Spleen (tissue), 7 donors: ENCODE data around the gene THBS2.

Experiments
- CTCF ChIP-seq, 11 experiments: fragments of 200-600 bp in 7 of 11; fragments of 450-650 bp in 4 of 11; sonication (generic) in 4 of 11; IDR thresholded peaks in 8 of 11; conservative IDR thresholded peaks in 3 of 11; 1 replicate in 7 of 11; 2 replicates in 4 of 11; pipeline versions ENCODE4 v1.4.0 to v1.8.0; 2016 to 2021; ENCODE audit warnings: antibody characterized with exemption in 11 of 11, inconsistent platforms in 4 of 11, mild to moderate bottlenecking in 1 of 11
- POLR2A ChIP-seq, 3 donors: fragments of 450-650 bp; IDR thresholded peaks; one replicate each; pipeline ENCODE4 v1.5.1; 2017; ENCODE audit warnings: antibody characterized with exemption in 3 of 3, mild to moderate bottlenecking in 1 of 3
- POLR2AphosphoS5 ChIP-seq, 3 donors: sonication (generic); formaldehyde crosslinking; IDR thresholded peaks; one replicate each; pipeline ENCODE4 v1.5.1; 2017; ENCODE audit warnings: antibody characterized with exemption in 3 of 3
- donor health status: DM: no; HTN: no; CAD: no; lungs with moderate emphysema.
- donor health status: DM: no; HTN: no; CAD: no.
- donor health status: DM: no; HTN: no; CAD: no.

DNA sequence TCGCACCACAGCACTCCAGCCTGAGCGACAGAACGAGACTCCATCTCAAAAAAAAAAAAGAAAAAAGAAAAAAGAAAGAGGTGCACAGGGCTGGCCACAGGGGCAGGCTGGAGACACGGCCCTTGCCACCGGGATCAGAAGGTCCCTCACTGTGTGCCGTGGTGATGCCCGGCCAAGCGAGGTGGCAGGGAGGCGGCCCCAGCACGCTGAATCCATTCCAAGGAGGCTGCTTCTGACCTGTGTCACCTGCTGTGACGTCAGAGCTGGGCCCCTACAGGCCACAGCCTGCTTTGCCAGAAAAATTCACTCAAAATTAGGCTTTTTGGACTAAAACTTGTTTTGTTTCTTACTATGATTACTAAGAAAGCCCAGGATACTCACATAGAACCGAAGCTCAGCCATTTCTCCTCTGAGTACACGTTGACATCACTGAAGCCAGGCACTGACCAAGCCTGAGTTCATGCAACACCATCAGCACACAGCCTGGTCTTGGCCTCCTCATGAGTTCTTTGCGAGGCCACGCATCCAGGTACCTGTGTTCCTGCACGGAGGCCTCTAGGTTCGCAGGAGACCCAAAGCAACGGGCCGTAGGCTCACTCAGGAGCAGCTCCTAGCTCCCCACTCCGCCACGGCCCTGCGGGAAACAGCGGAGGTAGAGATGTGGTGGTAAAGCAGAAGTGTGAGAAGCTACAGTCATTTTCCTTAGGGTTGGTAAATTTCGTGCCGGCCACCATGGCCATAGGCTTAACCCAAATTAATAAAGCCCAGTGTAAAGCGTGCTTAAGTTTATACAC lies 67.8 kb downstream of the THBS2 start:
- no peak for TF ChIP-seq CTCF (IDR thresholded peaks at IDR 0.05 in 8 of 11, conservative IDR thresholded peaks at IDR 0.05 in 3 of 11)
- no peak for TF ChIP-seq POLR2A (IDR thresholded peaks at IDR 0.05)
- no peak for TF ChIP-seq POLR2AphosphoS5 (IDR thresholded peaks at IDR 0.05)
